HuH-7.5 (cell line): ENCODE measurements around the gene PSME1.
A peak's percentile ranks its signal among the peaks of the same experiment; 100 is the strongest.

Source experiments
- DNase-seq: peaks from one replicate; pipeline ENCODE4 v3.0.0; 2011; ENCODE audit warnings: low spot score

PSME1 gene

GRCh38 chr14:24147761-24148428 is 11.9 kb downstream of the PSME1 start:
- DNase-seq = no peak

GRCh38 chr14:24149302-24149969 is 13.4 kb downstream of the PSME1 start:
- DNase-seq = no peak

- DNase-seq = no peak
These were observed 14.1 kb downstream of the PSME1 start for GRCh38 chr14:24150061-24150460.

DNA sequence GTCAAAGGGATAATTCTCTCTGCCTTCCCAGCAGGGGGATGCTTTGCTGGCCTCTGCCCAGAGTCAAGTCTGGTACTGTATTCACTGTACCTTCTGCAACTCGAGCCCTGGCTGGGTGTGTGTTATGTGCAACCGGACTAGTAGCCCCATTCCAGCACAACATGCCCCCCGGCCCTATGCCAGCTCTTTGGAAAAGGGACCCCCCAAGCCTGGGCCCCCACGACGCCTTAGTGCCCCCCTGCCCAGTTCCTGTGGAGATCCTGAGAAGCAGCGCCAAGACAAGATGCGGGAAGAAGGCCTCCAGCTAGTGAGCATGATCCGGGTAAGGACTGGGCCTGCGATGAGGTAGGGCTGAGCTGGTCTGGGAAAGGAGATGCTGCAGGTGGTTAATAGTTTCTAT is 14.6 kb downstream of the PSME1 start:
- no peak for DNase-seq

GRCh38 chr14:24150993-24151392 is 15.0 kb downstream of the PSME1 start:
- DNase-seq = no peak

- no peak for DNase-seq
These were observed 15.5 kb downstream of the PSME1 start for GRCh38 chr14:24151404-24152080.

- DNase-seq = no peak
These were observed 19.1 kb downstream of the PSME1 start for GRCh38 chr14:24155100-24155499.

DNA sequence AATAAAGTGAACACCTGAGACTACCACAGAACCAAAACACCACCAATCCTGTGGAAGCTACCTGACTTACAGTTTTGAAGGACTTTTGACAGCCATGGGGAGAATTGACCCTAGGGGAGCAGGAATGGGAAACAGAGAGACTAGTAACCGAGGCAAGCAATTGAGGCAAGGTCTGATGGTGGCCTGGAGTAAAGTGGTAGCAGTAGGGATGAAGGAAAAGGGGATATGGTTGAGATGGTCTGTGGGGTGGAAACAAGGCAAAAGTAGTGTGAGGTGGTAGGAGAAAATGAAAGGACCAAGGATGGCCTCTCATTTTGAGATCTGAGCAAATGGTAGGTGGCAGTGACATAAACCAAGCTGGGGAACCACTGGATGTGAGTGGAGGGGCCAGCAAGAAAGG is 20.8 kb downstream of the PSME1 start:
- no peak for DNase-seq

DNA sequence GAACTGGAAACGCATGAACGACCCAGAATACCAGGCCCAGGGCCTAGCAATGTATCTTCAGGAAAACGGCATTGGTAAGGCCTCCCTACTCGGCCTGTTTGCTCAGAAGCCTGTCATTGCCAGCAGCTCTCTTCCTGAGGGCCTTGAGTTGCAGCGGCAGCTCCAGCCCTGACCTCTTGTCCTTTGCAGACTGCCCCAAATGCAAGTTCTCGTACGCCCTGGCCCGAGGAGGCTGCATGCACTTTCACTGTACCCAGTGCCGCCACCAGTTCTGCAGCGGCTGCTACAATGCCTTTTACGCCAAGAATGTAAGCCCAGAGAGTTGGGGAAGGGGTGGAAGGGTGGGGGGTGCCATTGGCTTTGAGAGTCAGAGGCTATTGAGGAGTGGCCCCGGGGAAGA is 21.3 kb downstream of the PSME1 start:
- DNase-seq = no peak

DNA sequence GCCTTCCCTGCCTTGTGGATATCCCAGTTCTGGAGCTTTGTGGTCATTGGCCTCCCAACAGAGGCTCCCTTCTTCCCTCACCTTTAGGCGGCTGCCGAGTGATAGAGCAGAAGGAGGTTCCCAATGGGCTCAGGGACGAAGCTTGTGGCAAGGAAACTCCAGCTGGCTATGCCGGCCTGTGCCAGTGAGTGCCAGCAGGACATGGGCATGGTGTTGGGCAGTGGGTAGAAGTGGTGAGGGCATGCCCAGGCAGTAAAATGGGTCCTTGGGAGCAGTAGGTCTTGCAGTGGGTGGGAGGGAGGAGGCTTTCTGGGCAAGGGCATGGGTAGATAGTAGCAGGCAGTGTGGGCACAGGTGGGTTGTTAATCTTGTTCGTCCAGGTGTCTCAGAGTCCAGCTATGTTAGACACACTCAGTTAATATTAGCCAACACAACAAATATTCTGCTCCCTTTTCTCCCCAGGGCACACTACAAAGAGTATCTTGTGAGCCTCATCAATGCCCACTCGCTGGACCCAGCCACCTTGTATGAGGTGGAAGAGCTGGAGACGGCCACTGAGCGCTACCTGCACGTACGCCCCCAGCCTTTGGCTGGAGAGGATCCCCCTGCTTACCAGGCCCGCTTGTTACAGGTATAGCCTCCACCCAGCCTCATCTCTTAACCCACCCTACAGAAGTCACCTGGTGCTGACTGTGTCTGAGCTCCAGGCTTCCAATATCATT is 23.9 kb downstream of the PSME1 start:
- no peak for DNase-seq

GRCh38 chr14:24160499-24160849 is 24.5 kb downstream of the PSME1 start:
- no peak for DNase-seq

DNA sequence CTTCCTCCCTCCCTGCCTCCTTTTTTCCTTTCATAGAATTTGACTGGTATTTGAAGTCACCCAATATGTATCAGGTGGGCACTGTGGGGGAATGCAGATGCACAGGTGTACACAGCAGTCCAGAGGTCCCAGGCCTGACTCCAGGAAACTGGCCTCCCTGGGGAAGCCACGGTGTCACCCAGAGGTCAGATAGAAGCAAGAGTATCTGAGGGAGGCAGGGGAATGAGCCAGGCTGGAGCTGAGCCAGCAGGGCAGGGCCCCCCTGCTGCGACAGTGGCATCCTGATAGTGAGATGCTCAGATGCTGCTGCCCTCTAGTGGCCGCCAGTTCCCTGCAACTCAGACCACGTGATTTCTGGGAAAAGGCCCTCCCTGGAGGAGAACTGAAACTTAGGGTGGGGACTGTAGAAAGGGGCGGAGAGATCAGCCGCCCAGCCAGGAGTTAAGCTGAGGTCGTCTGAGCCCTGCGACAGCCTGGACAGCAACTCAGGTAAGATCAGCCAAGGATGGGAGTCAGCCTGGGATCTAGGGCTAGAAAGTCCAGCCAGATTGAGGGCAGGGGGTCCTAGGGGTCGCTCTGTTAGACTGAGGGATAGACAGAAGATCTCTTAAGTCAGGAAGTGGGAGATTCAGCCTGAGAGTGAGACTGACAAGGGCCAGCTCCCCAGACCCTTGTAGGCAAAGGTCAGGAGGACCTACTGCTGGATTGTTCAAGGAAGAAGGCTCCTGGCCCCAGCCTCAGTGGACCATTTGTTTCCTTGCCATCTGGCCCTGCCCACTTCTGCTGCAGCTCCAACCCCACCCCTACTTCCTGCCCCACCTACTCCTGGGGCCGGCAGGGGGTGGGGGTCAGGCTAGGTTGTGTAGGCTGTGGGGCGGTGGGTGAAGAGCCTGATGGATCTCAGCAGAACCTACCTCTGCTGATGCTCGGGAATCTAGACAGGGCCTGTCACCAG is 25.1 kb downstream of the PSME1 start, which contains the start of gene IRF9:
TSS of gene IRF9 (plus strand) at position 416 of the 955 bp plus-strand sequence. CDS start 880 bp downstream, outside the sequence.
- DNase-seq = peak; percentile 97

DNA sequence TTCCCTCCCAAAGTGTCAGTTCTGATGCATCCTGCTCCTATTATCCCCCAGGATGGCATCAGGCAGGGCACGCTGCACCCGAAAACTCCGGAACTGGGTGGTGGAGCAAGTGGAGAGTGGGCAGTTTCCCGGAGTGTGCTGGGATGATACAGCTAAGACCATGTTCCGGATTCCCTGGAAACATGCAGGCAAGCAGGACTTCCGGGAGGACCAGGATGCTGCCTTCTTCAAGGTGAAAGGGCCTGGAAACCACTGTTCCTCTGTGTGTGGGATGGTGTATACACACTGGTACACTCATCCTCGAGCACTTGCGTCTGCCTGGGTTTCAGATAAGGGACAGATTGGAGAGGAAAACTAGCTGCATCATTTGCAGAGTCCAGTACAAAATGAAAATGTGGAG is 26.1 kb downstream of the PSME1 start:
- DNase-seq = no peak

DNA sequence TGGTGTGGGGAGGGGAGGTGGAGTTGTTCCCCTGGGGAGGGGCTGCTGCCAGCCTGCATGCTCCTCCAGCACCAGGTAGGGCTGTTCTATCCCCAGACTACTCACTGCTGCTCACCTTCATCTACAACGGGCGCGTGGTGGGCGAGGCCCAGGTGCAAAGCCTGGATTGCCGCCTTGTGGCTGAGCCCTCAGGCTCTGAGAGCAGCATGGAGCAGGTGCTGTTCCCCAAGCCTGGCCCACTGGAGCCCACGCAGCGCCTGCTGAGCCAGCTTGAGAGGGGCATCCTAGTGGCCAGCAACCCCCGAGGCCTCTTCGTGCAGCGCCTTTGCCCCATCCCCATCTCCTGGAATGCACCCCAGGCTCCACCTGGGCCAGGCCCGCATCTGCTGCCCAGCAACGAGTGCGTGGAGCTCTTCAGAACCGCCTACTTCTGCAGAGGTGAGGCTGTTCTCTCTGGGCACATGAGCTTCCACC is 28.6 kb downstream of the PSME1 start:
- DNase-seq = no peak

GRCh38 chr14:24165785-24166184 is 29.8 kb downstream of the PSME1 start:
- DNase-seq = no peak

DNA sequence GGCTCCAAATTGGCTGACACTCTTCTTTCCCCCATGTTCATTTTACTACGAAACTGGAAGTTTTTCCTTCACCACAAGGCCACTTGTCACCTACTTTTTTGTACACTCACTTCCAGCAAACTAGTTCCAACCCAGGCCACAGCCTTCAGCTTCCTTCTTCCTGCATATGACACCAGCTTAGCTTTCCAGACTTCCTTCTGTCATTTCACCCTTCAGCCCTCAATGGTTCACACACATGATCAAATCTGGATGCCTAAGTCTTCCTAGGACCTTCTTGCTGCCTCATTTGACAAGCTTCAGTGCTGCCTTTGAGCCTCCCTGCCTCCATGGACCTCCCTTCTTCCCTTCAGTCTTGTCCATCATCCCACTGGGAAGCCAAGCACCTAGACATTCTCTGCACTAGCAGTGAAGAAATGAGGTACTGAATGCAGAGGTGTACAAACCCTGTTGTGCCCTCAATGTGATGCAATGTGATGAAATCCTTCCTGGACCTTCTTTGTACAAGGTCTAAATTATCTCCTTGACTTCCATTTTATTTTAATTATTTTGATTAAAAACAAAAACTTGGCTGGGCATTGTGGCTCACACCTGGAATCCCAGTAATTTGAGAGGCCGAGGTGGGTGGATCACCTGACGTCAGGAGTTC is 31.6 kb downstream of the PSME1 start:
- no peak for DNase-seq

DNA sequence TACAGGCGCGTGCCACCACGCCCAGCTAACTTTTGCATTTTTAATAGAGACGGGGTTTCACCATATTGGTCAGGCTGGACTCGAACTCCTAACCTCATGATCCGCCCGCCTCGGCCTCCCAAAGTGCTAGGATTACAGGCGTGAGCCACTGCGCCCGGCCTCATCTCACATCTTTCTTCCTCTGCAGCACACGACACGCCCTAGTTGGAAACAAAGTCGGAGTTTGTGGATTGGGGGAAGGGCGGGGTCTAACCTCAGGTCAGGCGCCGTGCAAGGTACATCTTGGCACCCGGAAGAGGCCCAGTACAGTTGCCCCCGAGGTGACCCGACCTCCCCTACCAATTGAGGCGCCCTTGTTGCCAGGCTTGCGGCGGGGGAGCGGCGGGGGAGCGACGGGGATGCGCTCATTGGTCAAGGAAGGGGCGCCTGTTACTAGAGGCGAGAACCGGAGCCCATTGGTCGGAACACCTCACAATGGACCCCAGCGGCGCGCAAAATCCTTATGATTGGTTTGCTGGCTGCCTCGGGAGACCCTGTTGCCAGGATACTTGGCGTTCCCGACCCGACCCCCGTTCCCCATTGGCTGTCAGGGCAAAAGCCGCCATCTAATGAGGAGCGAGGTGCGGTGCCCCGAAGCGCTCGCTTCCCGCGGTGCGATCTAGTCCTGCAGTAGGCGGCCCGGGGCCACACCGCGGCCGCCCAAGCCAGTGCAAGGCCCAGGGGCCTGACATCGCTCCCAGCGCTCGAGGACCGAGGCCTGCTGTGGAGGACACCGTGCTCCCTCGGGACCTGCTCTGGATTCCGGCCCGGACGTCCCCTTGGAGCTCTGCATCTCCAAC is 35.6 kb downstream of the PSME1 start, which contains the start of gene REC8:
TSS of gene REC8 (plus strand) at position 659 of the 839 bp plus-strand sequence. CDS start 473 bp downstream, outside the sequence.
- no peak for DNase-seq

GRCh38 chr14:24172261-24172860 is 36.4 kb downstream of the PSME1 start:
- no peak for DNase-seq

DNA sequence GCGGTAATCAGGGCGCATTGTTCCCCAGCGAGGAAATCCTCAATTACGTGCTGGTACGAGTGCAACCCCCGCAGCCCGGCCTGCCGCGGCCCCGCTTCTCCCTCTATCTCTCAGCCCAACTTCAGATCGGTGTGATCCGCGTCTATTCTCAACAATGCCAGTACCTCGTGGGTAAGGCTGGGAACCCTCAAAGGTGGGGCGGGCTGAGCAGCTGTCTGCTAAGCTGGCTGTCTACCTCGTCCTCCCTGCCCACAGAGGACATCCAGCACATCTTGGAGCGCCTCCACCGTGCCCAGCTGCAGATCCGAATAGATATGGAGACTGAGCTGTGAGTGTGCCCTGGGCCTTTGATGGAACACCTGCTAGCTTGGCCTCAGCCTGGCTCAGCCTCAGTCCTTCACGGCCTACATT is 36.9 kb downstream of the PSME1 start:
- no peak for DNase-seq
